HFFc6 (cell line): ENCODE data around the gene ANO10. TPM values are rescaled to one million over a fixed set of nuclear protein-coding genes. Genes with fewer than 3 reads are reported as not detected.
"Not testable (repeated sequence)": the region's sequence is repeated elsewhere in the genome, so short reads cannot be mapped to it uniquely, and the experiment has no call there.

Experiments used
- DNase-seq: peaks from one replicate; pipeline ENCODE4 v3.0.0-alpha.2; 2018
- H3K27ac Mint-ChIP-seq: 2 replicates; pipeline ENCODE4 v1.8.0; 2020; ENCODE audit warnings: mild to moderate bottlenecking, mixed read lengths
- H3K27me3 Mint-ChIP-seq: 2 replicates; pipeline ENCODE4 v1.8.0; 2021; ENCODE audit warnings: mild to moderate bottlenecking, moderate library complexity, mixed read lengths; ENCODE audit not compliant: insufficient read depth
- H3K36me3 Mint-ChIP-seq: 2 replicates; pipeline ENCODE4 v1.8.0; 2021; ENCODE audit warnings: low read depth, mixed read lengths
- H3K4me1 Mint-ChIP-seq: 2 replicates; pipeline ENCODE4 v1.8.0; 2020; ENCODE audit warnings: low read depth, mixed read lengths
- H3K4me3 Mint-ChIP-seq: 2 replicates; pipeline ENCODE4 v1.8.0; 2020; ENCODE audit warnings: mild to moderate bottlenecking, moderate library complexity, mixed read lengths
- H3K9me3 Mint-ChIP-seq: 2 replicates; pipeline ENCODE4 v1.8.0; 2020; ENCODE audit warnings: mild to moderate bottlenecking, mixed read lengths
- total RNA-seq, 6 experiments: library from RNA; stranded (reverse); fragmentation: NEBNext Ultra II Directional; extraction: Animal tissue kit (Norgen Biotek cat#: 25700); gene quantifications; 2 replicates in 1 of 6; 3 replicates in 5 of 6; pipeline ENCODE4 v1.2.3, GENCODE V29; 2021
- TF ChIP-seq, protein P1 (sequence below): fragments of 200-600 bp; sonication (generic); IDR thresholded peaks from 2 replicates; pipeline ENCODE4 v1.5.0; 2021; ENCODE audit warnings: antibody characterized with exemption, mild to moderate bottlenecking

The ANO10 gene
- total RNA-seq, 6 experiments from 2014 or later, result 78.3 to 103 (median 90.8) TPM

DNA sequence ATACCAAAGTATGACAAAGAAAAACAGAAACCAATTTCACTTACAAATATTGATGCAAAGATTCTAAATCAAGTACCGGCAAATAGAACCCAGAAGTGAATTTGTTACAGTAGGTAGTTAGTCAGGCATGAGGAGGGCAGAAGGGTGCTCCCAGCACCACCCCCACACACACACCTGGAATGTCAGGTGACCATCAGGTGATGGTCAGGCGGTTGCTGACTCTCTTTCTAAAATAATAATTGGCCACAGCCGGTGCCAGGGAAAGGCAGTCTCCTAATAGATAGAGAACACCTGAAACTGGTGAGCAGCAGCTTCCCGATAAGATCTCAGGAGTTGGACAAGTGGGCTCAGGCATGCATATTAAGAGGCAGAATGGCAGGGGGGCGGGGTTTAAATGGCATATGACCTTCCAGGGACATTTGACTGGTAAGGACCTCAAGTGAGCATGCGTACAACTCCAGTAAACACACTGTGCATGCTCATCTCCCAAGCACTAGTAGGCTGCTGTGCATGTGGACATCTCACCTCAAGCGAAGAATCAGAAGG lies 131.1 kb downstream of the ANO10 start:
- H3K4me3 Mint-ChIP-seq, result no peak overlapping the region
- TF ChIP-seq, protein P1, sequence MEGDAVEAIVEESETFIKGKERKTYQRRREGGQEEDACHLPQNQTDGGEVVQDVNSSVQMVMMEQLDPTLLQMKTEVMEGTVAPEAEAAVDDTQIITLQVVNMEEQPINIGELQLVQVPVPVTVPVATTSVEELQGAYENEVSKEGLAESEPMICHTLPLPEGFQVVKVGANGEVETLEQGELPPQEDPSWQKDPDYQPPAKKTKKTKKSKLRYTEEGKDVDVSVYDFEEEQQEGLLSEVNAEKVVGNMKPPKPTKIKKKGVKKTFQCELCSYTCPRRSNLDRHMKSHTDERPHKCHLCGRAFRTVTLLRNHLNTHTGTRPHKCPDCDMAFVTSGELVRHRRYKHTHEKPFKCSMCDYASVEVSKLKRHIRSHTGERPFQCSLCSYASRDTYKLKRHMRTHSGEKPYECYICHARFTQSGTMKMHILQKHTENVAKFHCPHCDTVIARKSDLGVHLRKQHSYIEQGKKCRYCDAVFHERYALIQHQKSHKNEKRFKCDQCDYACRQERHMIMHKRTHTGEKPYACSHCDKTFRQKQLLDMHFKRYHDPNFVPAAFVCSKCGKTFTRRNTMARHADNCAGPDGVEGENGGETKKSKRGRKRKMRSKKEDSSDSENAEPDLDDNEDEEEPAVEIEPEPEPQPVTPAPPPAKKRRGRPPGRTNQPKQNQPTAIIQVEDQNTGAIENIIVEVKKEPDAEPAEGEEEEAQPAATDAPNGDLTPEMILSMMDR, result no peak
- H3K36me3 Mint-ChIP-seq, result peaks cover 8% of the 10 kb centered on the region; the same call in 1 of the 2 replicates
- H3K27me3 Mint-ChIP-seq, result no peaks in the 10 kb centered on the region
- no peaks in the 10 kb centered on the region for H3K9me3 Mint-ChIP-seq
- no peak overlapping the region for H3K27ac Mint-ChIP-seq
- DNase-seq, result no peak
- no peaks in the 10 kb centered on the region for H3K4me1 Mint-ChIP-seq

- no peak for DNase-seq
- TF ChIP-seq, protein P1, result no peak
- peaks cover 8% of the 10 kb centered on the region; the same call in 1 of the 2 replicates for H3K36me3 Mint-ChIP-seq
- H3K4me3 Mint-ChIP-seq, result no peak overlapping the region
- H3K9me3 Mint-ChIP-seq, result no peaks in the 10 kb centered on the region
- no peak overlapping the region for H3K27ac Mint-ChIP-seq
- H3K27me3 Mint-ChIP-seq, result no peaks in the 10 kb centered on the region
- no peaks in the 10 kb centered on the region for H3K4me1 Mint-ChIP-seq
Measured at GRCh38 chr3:43489930-43490329, 131.9 kb downstream of the ANO10 start.

DNA sequence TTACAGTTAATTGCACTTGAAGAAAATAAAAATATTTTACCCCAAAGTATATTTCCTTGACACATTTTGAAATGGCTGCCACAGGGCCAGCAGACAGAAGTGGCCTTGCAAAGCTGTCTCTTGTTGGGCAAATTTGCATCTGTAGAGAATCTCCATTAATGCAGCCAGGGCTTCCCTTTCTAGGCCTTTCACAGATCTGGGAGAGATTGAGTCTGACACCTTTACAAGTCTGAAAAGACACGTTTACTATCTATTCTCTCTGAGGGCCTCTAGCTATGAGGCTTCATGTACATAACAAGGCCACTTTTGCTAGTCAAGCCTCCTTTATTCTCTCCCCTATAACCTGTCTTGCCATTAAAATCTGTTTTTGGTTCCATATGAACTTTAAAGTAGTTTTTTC lies 135.9 kb downstream of the ANO10 start:
- TF ChIP-seq, protein P1, result no peak
- DNase-seq, result no peak
- Mint-ChIP-seq H3K9me3 (no peaks in the 10 kb centered on the region), H3K36me3 (peaks cover 4% of the 10 kb centered on the region; the same call in 1 of the 2 replicates), H3K27ac (no peak overlapping the region), H3K27me3 (no peaks in the 10 kb centered on the region), H3K4me1 (no peaks in the 10 kb centered on the region), H3K4me3 (no peak overlapping the region)

DNA sequence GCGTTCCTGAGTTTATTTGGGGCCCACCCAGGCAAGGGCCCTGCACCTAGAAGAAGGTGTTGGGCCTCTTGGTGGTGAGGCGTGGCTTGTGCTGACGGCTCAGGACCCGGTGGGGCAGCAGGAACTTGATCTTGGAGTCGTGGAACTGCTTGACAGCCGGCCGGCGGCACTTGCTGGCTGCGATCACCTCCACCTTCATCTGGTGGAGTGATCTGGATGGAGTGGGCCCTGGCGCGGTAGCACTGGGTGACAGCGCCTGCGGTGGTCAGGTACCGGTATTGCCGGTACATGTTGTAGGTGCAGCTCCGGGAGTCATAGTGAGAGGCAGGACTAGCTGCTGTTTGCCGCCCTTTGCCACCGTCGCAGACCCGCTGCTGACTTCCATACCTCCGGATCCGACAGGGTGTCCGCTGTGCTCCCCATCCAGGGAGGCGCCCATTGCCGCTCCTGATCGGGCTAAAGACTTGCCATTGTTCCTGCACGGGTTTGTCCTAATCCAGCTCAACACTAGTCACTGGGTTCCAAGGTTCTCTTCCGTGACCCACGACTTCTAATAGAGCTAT lies 136.8 kb downstream of the ANO10 start:
- Mint-ChIP-seq H3K36me3 (peaks cover 4% of the 10 kb centered on the region; the same call in 1 of the 2 replicates), H3K27ac (no peak overlapping the region), H3K4me3 (no peak overlapping the region), H3K9me3 (no peaks in the 10 kb centered on the region), H3K27me3 (no peaks in the 10 kb centered on the region), H3K4me1 (no peaks in the 10 kb centered on the region)
- TF ChIP-seq, protein P1, result peak; percentile 12; the same call in 1 of the 2 replicates
- DNase-seq, result no peak

DNA sequence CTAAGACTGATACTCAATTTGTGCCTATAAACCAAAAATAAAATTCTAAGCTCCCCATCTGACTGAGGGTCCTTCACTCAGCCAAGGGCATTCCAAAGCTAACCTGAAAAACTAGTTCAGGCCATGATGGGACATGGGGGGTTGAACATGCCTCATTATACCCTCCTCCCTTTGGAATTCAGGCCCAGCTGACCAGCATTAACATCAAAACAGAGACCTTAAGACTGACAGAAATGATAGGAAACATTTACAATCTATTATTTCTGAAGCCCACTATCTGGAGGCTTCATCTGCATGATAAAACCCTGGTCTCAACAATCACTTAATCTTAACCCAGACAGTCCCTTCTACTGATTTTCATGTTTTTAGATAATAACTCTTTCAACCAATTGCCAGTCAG lies 140.4 kb downstream of the ANO10 start:
- no peak overlapping the region for H3K27ac Mint-ChIP-seq
- no peak overlapping the region for H3K4me3 Mint-ChIP-seq
- no peaks in the 10 kb centered on the region for H3K27me3 Mint-ChIP-seq

DNA sequence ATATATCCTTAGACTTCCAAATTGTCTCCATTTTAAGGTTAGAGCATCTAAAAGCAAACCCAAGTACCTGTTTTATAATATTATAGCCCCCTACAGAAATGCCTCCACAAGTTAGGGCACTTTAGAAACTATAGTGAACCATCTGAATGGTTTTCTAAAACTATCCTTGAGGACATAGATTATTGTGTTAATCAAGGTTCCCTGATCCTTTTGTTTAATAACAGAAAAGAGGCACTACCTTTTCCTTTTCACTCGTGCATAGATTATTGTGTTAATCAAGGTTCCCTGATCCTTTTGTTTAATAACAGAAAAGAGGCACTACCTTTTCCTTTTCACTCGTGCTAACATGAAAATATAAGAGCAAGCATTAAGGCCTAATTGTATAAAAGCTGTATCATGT lies 143.0 kb downstream of the ANO10 start:
- H3K27me3 Mint-ChIP-seq, H3K4me1 Mint-ChIP-seq, H3K9me3 Mint-ChIP-seq, H3K36me3 Mint-ChIP-seq, H3K27ac Mint-ChIP-seq, H3K4me3 Mint-ChIP-seq, DNase-seq: not testable (repeated sequence)

More for the DNA sequence above, 140.4 kb downstream of the ANO10 start:
- no peaks in the 10 kb centered on the region for H3K9me3 Mint-ChIP-seq
- no peak for DNase-seq
- H3K4me1 Mint-ChIP-seq, result 0 out of 2 replicates have a peak, but pooled peaks cover 10% of the 10 kb centered on the region
- no peaks in the 10 kb centered on the region; the same call in 1 of the 2 replicates for H3K36me3 Mint-ChIP-seq
- TF ChIP-seq, protein P1, result no peak
